GM18517 (cell line): Measurements from ENCODE around the gene PDE2A.

Source experiments
- ATAC-seq: cut with Tn5 transposase; IDR thresholded peaks from one replicate; pipeline ENCODE4 v1.9.1; 2021; ENCODE audit warnings: mild to moderate bottlenecking, moderate library complexity; ENCODE audit not compliant: unreplicated experiment

The PDE2A gene

GRCh38 chr11:72704783-72705265 lies 30.6 kb upstream of the PDE2A start:
- ATAC-seq: no peak

DNA sequence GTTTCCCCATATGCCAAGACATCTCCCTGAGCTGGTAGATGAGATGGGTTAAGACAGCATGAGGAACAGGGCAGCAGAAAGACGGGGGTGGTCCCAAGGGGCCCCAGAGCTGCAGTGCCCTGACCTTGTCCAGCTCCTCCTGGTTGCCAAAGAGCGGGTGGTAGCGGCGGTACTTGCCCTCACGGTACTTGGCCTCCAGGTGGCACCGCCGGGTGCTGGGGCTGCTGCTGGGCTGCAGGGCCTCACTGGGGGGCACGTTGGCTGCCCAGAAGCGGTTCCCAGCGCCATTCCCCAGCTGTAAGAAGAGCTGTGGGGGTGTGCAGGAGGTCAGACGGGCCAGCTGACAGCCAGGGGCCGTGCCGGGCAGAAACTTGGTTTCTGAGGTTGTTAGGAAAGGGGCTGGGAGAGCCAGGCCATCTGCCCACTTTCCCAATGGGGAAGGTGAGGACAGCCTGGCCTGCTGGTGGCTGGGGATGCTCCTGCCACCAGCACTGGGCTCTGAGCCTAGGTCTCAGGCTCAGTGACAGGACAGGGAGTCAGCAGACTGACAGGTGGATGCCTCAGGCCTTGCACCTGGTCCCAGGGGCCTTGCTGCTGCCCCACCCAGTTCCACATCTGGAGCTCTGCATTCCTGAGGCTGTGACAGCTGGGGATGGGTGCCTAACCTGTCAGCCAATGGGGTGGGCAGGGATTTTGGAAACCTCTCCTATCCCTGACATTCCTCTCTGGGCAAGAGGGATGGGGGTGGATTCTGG lies 30.0 kb upstream of the PDE2A start:
- ATAC-seq: no peak

- ATAC-seq: no peak
Measured at GRCh38 chr11:72703267-72704008, 29.2 kb upstream of the PDE2A start.

DNA sequence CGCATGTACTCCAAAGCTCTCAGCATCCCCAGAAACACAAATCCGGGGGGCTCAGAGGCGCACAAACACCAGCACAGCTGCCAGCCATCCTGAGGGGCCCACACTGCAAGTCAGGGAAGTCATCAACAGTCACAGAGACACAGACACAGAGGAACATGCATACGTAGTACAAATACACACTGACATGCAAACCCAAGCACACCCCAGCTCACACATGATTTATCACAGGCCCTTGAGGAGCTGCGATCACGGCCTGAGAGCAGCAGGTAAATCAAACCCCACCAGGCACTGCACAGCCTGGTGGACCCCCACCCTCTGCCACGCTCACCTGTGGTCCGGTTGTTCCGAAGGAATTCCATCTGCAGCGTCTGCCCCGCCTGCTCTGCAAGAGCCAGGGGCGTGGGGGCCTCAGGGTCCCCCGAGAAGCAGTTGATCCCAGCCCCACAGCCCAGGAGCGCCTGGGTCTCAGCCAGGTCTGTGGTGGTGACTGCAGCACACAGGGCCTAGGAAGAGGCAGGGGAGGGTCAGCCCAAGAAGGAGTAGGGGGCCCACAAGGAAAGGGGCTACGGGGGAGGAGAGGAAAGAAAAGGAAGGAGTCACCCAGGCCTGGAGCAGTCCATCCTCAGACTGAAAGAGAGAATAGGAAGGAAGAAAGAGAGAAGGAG lies 28.5 kb upstream of the PDE2A start:
- no peak for ATAC-seq

- ATAC-seq: no peak
Measured at GRCh38 chr11:72702096-72702495, 27.9 kb upstream of the PDE2A start.

DNA sequence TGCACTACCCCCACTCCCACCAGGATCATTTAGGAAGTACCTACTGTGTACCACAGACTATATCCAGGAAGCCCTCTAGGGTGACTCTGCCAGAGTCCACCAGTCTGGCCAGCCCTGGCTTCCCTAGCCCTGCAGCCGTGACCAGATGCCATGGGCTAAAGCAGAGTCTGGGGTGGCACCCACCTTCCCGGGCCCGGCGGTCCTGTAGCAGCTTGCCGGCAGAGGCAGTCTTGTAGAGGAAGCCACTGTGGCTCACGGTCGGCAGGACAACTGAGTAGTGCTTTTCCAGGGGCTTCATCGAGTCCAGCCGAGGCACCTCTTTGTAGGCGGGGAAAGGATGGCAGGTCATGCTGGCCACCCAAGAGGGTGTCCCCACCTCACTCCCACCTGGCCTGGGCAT lies 27.2 kb upstream of the PDE2A start:
- no peak for ATAC-seq

GRCh38 chr11:72700146-72700545 lies 25.9 kb upstream of the PDE2A start:
- no peak for ATAC-seq

DNA sequence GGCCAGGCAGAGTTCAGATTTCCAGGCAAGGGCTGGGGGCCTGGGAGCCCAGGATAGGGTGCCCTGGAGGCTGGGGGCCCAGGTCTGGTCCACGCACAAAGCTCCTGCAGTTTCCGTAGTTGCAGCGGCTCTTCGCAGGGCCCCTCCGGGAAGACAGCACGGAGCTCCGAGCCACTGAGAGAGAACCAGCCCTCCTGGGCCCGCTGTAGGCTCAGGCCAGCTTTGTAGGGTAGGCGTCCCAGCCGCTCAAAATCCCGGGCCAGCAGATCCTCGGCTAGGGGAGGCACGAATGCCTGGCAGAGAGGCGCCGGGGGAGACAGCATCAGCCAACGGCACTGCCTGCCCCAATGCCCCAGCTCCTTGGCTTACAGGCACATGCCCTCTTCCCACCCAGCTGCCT lies 23.6 kb upstream of the PDE2A start:
- ATAC-seq: no peak

- ATAC-seq: no peak
Measured at GRCh38 chr11:72696866-72697700, 22.9 kb upstream of the PDE2A start.

DNA sequence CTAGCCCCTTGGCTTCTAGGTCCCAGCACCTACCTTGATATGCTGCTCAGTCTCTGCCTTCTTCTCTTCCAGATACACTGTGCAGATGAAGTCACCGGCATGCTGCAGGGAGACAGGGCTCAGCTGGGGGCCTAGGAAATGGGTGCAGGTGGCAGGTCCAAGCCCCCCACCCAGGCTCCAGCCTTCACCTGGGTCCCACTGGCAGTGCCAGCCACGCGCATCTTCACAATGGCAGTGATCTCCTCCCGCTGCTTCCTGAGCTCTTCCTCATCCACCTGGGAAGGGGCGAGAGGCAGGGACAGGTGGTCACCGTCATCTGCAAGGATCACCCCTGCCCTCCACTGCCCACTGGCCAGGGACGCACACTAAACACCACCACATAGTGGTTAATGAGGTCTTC lies 21.1 kb upstream of the PDE2A start:
- ATAC-seq: no peak

DNA sequence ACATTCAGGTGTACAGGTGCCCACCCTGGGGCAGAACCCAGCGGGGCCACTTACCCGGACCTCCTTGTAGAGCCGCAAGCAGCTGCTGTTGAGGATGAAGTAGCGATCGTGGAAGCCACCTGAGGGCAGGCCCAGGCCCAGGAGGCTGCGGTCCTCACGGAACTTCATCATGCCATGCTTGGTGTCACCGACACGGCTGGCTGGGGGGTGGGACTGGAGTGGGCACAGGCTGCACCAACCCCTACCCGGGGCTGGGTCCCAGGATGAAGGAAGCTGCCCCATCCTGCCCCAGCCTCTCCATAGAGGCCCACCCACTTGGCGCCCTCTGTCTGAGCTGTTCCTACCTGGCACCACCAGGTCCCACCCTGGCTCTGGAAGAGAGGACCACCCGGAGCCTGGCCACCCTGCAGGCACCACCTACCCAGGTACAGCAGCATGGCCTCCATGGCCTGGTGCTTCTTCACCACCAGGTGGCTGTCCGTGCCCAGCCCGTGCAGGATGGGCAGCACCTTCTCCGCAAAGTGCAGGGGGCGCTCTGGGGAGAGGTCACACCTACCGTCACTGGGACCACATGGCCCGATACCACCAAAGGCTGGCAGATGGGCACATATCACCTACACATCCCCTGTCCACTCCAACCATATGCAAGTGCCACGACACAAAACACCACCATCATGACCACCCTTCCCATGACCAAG lies 19.2 kb upstream of the PDE2A start:
- no peak for ATAC-seq

DNA sequence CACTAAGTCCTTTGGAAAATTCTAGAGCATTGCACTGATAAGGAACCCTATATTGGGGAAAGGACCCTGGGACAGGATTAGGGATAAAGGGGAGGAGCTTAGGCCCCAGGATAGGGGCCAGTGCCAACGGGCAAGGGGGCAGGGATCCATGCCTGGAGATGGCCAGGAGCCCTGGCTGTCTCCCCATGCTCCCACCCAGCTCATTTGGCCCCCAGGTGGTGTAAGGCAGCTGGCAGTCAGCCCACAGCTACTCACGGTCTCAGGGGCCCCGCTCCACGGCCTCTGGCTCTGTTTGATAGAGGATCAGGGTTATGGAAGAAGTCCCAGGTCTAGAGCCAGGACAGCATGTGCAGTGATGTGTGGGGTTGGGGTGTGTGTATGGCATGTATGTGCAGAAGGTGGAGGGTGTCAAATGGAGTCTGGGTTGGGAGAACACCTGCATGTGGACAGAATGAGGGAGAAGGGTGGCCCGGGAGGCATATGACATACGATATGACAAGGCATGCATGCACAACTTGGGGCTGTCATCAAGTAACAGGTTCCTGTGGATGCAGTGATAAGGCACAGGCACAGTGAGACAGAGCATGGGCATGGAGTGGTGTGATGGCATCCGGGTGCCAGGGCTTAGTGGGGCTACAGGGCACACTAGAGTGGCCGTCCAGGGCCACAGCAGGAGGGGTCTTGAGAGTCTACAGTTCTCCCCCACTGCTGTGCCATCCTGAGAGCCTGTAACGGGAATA lies 18.4 kb upstream of the PDE2A start:
- no peak for ATAC-seq

DNA sequence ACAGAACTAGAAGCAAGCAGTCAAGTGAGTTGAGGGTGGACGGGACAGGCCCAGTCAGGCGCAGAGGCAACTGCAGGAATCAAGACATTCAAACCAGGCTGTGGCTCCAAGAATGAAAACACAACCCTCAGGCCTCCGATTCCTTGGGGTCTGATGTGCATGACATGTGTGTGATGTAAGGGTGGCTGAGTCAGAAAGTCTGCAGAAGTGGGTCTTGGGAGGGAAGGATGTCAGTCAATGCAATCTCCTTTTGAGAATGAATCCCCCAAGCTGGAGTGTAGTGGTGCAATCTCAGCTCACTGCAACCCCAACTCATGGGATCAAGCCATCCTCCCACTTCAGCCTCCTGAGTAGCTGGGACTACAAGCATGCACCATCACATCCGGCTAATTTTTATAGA lies 15.9 kb upstream of the PDE2A start:
- ATAC-seq: no peak

DNA sequence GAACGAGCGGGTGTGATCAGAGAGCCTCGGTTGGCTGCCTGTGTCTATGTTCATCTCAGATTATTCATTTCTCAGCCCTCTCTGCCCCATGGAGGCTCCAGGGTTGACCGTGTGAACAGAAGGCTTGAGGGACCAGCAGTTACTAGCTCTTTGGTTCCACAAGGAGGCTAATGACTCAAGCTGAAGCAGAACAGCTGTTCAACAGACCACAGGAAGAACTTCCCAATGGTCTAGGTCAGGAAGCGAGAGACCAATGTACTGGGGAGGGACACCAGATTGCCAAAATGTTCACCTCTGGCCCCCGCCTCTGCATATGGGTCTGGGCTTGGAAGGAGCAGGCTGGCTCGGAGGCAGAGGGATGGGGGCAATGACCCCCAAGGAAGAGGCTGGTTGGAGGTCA lies 14.7 kb upstream of the PDE2A start:
- ATAC-seq: no peak

DNA sequence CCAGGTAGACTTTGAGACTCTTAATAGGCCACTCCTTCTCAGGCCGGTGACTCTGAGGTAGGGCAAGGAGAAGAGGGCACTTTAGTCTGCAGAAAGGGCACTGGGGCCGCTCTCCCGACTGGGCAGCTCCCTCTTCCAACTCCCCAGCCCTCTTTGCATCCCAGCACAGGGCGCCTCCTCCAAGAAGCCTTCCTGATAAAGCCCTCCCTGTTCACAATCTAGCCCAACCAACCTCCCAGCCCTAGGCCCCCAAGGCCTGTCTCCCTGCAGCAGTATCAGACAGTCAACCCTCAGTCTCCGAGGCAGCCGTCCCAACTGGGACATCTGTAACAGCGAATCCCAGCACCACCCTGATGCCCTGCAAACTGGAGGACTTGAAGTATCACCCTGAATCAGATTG lies 14.3 kb upstream of the PDE2A start:
- ATAC-seq: no peak

GRCh38 chr11:72687326-72687725 lies 13.1 kb upstream of the PDE2A start:
- no peak for ATAC-seq

GRCh38 chr11:72686639-72687220 lies 12.5 kb upstream of the PDE2A start:
- no peak for ATAC-seq

- ATAC-seq: no peak
Measured at GRCh38 chr11:72685560-72686480, 11.6 kb upstream of the PDE2A start.
